ENCODE measurements around the gene FGD5.

The FGD5 gene

DNA sequence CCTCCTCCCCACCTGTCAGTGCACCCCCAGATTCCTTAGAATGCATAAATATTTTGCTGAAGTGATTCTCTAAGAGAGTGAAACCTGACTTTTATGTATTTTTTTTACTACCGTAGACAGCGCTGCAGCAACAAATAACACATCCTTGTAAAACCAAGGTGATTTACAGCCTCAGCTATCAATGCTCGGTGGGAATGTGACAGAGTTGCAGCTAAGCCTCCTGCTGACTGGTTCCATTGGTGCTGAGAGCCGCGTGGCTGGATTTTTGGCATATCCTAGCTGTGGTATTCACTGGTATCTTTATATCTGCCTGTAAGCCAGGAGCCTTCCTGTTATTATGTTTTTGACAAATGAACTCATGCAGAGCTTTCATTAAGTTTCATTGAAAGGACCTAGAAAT is 11.0 kb downstream of the FGD5 start:
- no peak for DNase-seq (ENCODE audit: low read depth)

- no peak for DNase-seq (ENCODE audit: low read depth)
Observed at GRCh38 chr3:14831916-14832450, 13.2 kb downstream of the FGD5 start.

GRCh38 chr3:14832975-14833722 is 14.4 kb downstream of the FGD5 start:
- no peak for DNase-seq (ENCODE audit: low read depth)

GRCh38 chr3:14834121-14834520 is 15.4 kb downstream of the FGD5 start:
- DNase-seq (ENCODE audit: low read depth) = no peak

- DNase-seq (ENCODE audit: low read depth) = no peak
Observed at GRCh38 chr3:14834807-14835466, 16.2 kb downstream of the FGD5 start.

GRCh38 chr3:14836049-14836468 is 17.3 kb downstream of the FGD5 start:
- no peak for DNase-seq (ENCODE audit: low read depth)

DNA sequence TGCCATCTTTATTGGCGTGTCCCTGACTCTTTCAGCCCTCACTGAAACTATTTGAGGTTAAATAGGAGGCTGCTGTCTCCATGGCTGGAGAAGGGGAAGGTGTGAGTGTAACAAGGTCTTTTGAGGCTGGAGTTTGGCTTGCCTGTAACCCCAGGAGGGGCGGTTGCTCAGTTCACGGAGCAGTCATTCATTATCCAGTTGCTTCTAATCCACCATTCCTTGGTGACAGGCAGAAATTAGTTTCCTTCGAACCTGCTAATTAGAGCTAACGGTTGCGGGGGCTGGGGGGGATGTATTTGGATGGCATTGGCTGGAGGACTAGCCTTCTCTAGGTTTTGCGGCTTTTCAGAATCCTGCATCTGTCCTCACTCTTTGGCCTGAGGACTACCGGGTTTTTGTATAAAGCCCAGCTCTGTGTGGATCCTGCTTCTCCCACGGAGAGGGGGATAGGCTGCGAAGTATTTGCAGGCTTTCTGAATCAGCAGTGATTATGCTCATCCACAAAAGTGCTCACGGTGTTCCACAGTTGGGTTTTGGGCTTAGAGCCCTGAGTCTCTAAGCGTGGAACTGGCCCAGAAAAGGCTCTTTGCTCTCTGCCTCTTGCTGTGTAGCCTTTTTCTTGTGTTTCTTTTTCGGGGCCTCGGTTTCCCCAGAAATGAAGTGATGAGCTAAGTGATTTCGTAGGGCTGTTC is 18.6 kb downstream of the FGD5 start:
- DNase-seq (ENCODE audit: low read depth) = no peak

DNA sequence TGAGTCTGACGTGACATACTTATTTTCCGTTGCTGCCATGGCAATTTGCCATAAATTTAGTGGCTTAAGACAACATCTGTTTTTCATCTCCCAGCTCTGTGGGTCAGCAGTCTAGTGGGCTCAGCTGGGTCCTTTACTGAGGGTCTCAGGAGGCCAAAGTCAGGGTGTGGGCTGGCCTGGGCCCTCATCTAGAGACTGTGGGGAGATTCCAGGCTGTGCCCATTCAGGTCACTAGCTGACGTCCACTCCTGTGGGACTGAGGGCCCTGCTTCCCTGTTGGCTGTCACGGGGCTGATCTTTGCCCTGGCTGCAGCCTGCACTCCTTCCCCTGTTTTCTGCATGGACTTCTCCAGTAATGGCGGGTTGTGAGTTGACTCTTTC is 19.1 kb downstream of the FGD5 start:
- no peak for DNase-seq (ENCODE audit: low read depth)

- no peak for DNase-seq (ENCODE audit: low read depth)
Observed at GRCh38 chr3:14839236-14839635, 20.5 kb downstream of the FGD5 start.

GRCh38 chr3:14841836-14842235 is 23.1 kb downstream of the FGD5 start:
- DNase-seq (ENCODE audit: low read depth) = no peak

- DNase-seq (ENCODE audit: low read depth) = no peak
Observed at GRCh38 chr3:14842277-14842676, 23.5 kb downstream of the FGD5 start.

DNA sequence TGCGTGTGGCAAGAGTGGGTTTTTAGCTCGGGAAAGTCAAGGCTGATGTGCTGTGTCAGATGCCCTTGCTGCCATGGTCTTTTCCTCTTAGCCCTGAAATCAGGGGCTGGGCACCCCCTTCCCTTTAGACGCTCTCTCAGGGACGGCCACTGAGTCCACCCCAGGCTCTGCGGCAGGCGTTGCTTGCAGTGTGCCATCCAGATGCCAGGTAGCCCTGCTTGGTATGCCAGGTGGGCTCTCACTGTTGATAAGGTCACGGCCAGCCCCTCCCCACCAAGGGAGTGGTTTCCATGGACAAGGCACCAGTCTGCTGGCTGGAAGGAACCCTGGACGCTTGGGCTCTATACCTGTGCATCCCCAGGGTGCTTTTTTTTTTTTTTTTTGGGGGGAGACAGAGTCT is 24.6 kb downstream of the FGD5 start:
- DNase-seq (ENCODE audit: low read depth) = no peak

DNA sequence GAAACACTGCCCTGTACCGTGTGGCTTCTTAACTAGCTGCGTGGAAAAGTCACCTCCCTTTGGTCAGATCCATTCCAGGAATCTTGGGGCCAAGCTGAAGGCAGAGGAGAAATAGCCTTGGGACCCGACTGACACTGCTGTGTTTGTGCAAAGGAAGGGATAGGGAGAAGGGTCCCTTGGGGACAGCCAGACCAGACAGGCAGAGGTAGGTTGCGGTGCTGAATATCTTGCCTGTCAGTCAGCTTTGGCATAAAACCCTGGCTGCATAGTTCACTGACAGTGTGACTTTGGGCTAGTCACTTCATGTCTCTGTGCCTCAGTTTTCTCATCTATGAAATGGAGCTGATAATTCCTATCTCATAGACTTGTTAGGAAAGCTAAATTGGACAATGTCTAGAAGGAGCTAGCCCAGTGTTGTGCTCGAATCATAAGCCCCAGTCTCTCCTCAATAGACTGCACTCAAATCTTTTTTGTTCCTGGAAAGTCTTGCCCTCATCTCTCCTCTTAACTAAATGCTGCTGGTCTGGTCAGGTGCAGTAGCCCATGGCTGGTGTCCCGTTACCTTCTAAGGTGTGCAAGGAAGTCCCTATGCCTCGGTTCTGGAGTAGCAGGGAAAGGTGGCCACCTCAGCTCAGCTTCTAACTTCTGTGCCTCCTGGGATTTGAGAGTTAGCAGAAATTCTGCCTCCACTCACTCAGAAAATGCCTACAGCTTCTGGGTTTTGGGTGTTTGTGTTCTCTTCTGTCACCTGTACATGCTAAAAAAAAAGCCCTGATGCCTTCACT is 25.8 kb downstream of the FGD5 start:
- DNase-seq (ENCODE audit: low read depth) = no peak

- DNase-seq (ENCODE audit: low read depth) = no peak
Observed at GRCh38 chr3:14845180-14845579, 26.4 kb downstream of the FGD5 start.

DNA sequence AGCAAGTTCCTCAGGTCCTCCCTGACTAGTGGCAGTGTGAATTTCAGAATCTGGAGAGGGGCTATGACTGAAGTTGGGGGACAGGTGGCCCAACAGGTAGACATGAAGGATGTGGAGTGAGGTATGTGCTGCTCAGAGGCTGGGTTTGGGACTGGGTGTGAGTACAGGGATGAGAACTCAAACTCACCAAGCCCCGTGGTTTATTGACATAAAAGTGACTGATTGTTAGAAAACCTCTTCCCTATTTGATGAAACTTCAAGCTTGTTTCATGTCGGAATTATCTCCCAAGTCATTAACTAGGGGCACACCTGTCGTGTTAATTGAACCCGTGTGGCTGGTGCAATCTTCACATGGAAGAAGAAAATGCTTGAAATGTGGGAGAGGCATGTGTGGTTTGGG is 27.1 kb downstream of the FGD5 start:
- no peak for DNase-seq (ENCODE audit: low read depth)

GRCh38 chr3:14846226-14846880 is 27.6 kb downstream of the FGD5 start:
- DNase-seq (ENCODE audit: low read depth) = no peak

- DNase-seq (ENCODE audit: low read depth) = no peak
Observed at GRCh38 chr3:14847613-14848541, 29.1 kb downstream of the FGD5 start.

DNA sequence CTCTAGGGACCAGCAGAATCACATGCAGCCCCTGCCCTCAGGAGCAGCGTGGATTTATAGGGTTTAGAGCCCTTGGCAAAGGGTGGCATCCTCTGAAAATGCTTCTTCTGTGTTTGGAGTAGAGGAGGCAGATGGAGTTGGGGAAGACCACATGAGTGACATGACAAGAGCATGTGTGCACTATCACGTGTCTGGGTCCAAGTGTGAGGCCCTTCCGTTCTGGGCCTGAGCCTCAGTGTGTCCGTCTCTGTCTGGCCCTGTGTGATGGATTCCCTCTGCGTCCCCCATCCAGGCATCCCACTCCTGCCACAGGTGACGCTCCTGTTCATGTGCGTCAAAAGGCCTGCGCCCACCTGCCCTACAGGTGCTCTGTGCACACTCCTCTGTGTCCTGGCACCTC is 30.1 kb downstream of the FGD5 start:
- DNase-seq (ENCODE audit: low read depth) = no peak

DNA sequence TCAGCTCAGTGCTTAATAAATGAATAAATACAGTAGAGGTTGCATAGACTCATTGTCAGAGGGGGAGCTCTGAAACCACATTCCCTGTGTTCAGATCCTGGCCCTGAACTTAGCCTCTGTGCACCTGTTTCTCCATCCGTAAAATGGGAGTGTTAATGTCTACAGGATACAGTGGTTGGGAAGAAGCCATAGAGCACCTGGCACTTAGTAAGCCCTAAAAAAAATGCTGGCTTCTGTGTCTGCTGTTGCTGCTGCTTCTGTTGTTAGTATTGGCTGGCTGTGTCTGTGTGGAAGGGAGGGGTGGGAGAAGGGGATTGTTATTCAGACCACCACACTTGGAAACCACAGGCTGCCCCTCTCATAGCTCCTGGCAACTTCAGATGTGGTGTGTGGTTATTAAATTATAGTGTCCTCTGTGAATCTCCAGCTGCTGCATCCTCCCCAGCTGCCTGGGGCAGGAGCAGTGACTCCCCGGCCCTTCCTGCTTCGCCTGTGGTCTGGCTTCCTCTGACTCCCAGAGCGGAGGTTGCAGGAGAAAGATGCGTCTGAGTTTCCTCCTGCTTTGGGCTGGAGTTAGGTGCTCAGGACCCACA is 31.0 kb downstream of the FGD5 start:
- no peak for DNase-seq (ENCODE audit: low read depth)

DNA sequence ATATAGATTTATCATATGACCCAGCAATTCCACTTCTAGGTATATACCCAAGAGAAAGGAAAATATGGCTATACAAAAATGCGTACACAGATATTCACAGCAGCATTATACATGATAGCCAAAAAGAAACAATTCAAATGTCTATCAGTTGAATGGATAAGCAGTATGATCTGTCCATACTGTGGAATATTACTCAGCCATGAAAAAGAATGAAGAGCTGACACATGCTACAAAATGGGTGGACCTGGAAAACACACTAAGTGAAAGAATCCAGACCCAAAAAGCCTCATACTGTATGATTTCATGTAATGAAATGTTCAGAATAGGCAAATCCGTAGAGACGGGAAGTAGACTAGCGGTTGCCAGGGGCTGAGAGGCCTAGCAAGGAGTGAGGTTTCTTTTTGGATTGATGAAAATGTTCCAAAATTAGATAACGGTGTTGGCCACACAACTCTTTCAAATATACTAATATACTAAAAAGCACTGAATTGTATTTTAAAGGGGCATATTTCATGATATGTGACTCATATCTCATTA is 33.4 kb downstream of the FGD5 start:
- DNase-seq (ENCODE audit: low read depth) = no peak
